GM21447 (cell line): Measurements from ENCODE around the gene TBC1D22B.
"Not testable (repeated sequence)": the region's sequence is repeated elsewhere in the genome, so short reads cannot be mapped to it uniquely, and the experiment has no call there.

ENCODE experiments used
- ATAC-seq: cut with Tn5 transposase; IDR thresholded peaks from one replicate; pipeline ENCODE4 v1.9.1; 2021; ENCODE audit not compliant: unreplicated experiment

Gene TBC1D22B

DNA sequence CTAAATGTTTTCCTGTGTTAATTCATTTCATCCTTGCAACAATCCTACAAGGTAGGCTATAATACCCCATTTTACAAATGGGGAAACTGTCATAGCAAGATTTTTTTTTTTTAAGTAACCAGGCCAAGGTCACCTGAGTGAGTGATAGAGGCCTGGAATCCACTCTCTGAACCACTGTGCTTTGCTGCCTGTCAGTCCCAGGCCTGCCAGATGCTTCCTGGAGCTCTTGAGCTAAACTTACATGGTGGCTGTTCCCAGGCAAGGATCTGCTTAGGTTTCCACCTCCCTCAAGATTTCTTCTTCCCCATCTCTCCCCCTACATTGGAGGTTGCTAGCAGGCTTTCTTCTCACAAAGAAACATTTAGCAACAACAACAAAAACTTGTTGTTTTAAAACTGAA lies 63.5 kb downstream of the TBC1D22B start:
- no peak for ATAC-seq

DNA sequence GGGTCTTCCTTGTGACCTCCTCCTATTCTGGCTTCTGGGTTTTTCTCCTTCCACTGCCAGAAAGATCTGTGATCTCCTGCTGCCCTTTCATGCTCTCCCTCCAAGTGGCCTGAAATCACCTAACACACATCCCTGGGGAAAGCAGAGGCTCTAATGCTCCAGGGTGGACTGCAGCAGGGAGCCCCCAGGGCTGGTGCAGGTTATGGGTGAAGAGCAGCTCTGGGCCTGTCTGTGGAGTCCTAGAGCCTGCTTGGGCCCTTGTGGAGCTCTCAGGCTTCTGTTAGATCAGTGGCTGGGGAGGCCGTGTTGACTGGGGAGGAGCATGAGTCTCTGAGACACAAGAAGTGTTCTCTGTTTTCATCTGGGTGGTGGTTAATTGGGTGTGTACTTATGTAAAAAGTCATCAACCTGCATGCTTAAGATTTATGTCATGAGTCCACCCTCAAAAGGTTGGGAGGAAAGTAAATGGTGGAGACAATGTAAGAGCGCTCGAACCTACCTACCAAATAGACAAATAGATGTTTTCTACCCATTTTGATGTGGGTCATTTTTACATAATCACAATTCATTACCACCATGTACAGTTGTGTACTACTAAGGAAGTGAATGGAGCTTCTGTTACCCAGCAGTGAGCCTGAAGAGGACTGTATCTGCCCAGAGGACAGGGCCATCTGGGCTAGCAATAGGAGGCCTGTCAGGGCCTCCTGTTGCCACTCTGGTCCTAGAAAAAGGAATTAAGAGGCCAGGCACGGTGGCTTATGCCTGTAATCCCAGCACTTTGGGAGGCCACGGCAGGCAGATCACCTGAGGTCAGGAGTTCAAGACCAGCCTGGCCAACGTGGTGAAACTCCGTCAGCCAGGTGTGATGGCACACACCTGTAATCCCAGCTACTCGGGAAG lies 64.2 kb downstream of the TBC1D22B start:
- no peak for ATAC-seq

DNA sequence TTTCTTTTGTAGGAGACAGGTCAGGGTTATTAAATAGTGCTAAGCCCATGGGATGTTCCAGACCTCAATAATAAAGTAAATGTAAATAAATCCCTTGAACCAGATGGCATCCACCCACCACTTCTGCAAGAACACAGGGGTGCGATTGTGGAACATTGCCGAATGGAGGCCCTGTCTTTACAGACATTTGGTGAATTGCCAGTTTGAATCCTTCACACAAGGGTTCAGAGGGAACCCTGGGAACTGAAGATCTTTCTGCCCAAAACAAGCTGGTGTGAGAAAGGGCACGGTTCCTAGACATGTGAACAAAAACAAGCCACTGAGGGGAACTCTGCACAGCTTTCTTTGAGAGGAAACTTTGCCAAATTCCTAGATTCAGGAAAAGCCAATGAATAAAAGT lies 66.0 kb downstream of the TBC1D22B start:
- no peak for ATAC-seq

DNA sequence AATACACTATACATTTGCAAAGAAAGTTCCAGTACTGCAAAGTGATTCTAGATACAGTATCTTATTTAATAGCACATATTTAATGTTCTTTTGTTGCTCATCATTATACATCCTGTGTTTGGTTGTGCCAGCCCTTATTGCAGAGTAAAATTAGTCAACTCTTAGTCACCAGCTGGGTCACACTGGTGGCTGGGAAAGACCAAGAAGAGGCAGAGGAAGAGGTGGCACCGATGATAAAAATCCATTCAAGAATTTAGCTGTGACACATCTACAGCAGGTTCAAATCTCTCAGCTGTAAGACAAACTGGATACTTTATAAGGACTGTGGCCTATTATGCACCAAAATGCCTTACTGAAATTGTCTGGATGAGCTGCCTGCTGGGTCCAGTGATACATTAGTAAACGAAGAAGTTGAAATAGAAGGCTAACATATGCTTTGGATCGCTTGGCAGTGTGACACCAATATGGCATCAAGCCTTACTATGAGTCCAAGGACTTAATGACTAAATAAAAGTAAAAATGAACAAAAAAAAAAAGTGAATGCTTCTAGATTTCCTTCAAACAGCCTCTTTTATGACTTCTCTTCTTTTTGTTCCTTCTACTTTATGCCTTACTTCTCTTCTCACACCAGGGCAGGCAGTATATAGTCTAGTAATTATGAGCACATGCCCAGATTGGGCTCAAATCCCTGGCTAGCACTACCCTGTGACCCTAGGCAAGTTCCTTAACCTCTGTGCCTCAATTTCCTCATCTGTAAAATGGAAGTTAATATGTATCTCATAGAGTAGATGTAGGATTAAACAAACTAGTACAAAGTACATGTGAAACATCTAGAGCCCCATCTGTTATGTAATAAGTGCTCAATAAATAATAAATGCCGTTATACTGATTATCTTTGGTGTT lies 66.8 kb downstream of the TBC1D22B start:
- ATAC-seq: no peak

DNA sequence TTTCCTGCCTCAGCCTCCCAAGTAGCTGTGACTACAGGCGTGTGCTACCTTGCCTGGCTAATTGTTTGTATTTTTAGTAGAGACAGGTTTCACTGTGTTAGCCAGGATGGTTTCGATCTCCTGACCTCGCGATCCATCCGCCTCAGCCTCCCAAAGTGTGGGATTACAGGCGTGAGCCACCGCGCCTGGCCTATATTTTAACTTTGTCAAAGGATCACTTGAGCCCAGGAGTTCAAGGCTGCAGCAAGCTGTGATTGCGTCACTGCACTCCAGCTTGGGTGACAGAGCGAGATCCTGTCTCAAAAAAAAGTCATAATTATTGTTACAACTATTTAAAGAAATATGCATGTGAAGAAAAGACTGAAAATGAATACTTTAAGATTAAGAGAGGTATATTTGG lies 72.8 kb downstream of the TBC1D22B start:
- ATAC-seq: not testable (repeated sequence)

DNA sequence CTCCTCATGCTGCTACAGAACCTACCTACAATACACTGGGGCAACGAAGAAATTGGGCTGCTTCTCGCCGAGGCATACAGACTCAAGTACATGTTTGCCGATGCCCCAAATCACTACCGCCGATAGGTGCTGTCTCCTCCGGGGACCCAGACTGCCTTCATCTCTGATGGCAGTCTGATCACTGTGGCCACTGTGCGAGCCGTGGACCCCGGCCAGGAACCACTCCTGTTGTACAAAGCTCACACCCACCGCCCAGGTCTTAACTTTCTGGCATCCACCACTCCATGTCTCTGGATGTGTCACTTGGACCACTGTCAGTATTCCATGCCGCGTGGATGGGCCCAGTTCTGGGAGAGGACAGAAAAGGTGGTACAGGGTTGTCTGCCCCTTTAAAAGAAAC lies 73.5 kb downstream of the TBC1D22B start:
- ATAC-seq: no peak

DNA sequence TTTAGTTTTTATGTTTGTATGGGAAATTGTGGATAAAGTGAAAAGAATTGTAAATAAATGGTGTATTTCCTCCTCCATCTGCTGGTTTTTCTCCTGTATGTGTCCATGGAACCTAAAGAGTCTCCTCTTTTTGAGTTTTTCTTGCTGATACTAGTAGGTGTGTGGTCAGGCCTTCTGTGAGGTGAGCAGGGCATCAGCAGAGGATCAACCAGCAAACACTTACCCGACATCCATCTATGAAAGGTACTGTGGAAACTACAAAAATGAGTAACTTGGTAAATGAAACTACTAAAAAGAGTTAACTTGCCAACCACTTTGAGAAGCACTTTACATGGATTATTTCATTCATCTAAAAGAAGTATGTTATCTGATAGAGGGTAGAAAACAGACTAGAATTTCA lies 75.3 kb downstream of the TBC1D22B start:
- ATAC-seq: no peak

DNA sequence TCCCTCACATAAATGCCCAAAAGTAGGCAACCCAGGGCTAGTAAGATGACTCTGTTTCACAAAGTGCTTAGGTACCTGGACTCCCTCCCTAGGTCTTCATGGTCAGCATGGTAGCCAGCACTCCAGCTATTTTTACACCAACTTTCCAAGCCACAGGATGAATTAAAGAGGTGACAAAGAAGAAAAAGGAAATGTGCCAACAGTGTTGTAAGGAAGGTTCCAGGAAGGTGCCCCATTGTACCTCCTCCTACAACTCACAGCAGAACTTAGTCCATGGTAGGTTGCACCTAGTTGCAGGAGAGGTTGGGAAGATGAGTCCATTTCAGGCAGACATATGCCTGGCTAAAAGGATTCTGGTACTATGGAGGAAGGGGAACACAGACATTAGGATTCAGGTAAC lies 76.5 kb downstream of the TBC1D22B start:
- no peak for ATAC-seq

DNA sequence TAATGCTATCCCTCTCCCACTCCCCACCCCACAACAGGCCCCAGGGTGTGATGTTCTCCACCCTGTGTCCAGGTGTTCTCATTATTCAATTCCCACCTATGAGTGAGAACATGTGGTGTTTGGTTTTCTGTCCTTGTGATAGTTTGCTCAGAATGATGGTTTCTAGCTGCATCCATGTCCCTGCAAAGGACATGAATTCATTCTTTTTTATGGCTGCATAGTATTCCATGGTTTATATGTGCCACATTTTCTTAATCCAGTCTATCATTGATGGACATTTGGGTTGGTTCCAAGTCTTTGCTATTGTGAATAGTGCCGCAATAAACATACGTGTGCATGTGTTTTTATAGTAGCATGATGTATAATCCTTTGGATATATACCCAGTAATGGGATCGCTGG lies 80.7 kb downstream of the TBC1D22B start:
- ATAC-seq: not testable (repeated sequence)

DNA sequence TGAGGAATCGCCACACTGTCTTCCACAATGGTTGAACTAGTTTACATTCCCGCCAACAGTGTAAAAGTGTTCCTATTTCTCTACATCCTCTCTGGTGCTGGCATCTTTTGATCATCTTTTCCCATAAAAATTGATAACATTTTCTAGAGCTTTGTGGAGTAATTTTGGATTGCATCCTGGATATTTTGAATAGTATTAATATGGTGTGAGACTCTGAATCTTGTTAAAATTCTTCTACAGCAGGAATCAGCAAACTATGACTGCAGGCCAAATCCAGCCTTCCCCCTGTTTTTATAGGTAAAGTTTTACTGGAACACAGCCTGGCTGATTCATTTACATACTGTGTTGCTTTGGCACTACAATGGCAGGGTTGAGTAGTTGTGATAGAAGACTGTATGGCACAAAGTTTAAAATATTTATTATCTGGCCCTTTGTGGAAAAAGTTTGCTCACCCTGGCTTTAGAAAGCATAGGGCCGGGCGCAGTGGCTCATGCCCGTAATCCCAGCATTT lies 81.2 kb downstream of the TBC1D22B start:
- ATAC-seq: no peak

DNA sequence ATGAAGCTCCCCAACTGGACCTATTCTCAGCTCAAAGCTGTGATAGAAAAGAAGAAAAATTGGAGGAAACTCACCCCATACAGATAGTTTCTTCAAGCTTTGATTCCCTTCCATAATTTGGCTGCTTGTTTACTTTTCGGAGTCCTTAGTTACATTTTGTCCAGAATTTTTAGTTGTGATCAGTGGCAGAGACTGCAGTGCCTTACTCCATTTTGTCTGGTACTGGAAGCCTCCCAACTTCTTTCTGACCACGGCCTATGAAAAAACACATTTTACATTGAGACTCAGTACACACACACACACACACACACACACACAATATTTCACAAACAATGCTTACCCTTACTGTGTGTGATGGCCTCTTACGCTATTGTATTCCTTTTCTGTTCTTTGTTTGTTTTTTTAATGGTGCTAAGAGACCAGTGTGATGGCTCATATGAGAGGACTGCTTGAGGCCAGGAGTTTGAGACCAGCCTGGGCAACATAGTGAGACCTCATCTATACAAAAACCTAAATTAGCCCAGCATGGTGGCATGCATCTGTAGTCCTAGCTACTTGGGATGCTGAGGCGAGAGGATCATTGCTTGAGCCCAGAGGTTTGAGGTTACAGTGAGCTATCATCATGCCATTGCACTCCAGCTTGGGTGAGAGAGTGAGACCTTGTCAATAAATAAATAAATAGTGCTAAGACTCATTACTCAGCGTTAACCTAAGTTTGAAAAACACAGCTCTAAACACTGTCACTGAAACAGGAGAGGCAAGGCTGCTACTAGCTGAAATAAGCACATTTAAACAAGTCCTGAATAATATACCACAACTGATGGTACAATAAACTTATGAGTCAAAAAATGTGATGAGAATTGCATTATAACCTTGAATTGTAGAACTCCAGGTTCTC lies 82.4 kb downstream of the TBC1D22B start:
- no peak for ATAC-seq

DNA sequence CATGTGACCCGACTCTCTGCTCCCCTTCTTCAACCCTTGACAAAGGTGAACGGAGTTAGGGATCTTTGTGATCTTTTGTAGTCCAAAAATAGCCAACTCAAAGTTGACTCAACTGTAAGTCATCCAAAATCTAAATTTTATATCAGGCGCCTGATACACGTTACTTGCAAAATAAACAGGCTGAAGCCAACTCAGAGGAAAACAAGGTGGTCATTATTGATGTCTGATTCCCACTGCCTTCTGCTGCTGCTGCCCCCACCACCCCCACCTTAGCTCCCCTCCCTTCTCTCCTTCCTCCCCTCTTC lies 83.0 kb downstream of the TBC1D22B start:
- ATAC-seq: no peak

DNA sequence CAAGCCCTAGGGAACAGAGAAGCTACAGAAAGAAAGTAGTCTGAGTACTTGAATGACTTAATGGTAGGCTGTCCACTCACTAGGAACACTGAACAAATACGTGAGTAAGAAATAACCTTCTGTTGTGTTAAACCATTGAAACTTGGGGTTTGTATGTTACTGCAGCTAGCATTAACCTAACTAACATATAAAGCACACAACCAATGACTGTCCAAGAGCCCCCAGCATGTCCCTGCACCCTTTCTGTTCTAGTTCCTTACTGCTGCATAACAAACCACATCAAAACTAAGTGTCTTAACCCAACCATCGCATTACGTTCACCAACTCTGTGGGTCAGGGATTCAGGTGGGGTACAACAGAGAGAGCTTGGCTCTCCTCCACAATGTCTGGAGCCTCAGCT lies 85.7 kb downstream of the TBC1D22B start:
- no peak for ATAC-seq

DNA sequence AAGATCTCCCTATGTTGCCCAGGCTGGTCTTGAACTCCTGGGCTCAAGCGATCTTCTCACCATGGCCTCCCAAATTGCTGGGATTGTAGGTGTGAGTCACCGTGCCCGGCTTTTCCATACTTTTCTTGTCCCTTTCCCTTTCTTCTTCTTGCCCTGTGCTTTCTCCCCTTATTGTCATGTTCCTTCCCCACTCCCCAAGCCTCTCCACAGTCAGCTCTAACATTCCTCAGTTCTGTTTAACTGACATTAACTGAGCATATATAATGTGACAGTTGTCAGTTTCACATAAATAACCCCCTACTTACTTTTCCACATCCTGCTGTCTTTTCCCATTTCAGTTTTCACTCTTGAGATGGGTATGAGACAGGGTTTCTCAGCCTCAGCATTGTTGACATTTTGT lies 86.7 kb downstream of the TBC1D22B start:
- ATAC-seq: no peak

DNA sequence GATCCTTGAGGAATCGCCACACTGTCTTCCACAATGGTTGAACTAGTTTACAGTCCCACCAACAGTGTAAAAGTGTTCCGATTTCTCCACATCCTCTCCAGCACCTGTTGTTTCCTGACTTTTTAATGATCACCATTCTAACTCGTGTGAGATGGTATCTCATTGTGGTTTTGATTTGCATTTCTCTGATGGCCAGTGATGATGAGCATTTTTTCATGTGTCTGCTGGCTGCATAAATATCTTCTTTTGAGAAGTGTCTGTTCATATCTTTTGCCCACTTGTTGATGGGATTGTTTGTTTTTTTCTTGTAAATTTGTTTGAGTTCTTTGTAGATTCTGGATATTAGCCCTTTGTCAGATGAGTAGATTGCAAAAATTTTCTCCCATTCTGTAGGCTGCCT lies 88.2 kb downstream of the TBC1D22B start:
- ATAC-seq: not testable (repeated sequence)

DNA sequence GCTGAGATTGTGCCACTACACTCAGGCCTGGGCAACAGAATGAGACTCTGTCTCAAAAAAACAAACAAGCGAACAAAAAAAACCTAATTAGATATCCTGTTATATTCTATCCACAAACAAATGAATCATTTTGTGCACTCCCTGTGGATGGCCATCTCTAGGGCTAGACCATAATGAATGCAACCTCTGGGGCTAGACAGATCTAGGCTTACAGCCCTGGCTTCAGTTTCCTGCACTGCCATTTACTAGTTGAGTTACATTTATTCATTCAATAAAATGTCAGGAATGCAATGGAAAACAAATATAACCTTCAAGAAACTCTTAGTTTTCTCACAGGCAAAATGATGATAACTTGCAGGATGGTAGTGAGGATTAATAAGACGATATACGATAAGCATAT lies 89.6 kb downstream of the TBC1D22B start:
- no peak for ATAC-seq

DNA sequence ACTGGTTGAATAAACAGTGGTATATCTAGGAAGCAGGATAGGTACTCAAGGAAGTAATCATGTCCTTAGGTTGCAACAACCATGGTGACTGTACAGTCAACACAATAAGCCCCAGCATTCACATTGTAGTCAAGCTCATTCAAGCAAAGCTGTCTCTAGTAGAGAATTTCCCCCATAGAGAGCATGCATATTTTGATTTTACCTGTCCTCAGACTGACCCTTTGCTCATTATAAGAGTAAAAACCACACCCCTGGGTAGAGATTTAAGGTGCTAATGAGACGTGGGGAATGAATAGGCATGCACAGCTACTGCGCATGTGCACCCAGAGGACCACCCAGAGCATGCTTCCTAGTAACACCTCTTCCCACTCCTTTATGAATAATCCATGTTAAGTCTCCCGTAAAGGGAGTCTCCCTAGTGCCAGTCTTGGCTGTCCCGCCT lies 90.1 kb downstream of the TBC1D22B start:
- ATAC-seq: no peak

DNA sequence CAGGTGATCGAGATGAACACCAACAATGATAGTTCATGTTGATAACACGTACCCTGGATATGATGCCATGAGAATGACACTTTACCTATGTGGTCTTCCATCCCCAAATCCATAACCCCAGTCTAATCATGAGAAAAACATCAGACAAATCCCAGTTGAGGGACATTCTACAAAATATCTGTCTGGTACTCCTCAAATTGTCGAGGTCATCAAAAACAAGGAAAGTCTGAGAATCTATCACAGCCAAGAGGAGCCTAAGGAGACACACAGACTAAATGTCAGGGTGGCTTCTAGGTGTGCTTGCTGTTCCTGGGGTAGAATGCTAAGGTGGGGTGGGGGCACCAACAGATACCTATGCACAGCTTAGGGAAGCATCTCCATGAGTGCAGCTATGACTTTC lies 93.5 kb downstream of the TBC1D22B start:
- ATAC-seq: no peak

DNA sequence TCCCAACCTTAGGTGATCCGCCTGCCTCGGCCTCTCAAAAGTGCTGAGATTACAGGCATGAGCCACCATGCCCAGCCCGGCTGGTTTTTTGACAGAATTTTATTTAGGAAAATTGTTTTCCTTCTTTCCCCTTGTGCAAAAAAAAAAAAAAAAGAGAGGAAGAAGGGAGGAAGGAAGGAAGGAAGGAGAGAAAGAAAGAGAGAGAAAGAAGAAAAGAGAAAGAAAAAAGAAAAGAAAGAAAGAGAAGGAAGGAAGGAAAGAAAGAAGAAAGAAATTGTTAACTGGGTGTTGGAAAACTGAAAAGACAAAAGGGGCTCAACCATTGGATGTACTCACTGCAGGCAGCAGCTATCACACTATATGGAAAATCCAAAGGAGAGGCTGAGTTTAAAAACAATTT lies 94.8 kb downstream of the TBC1D22B start:
- no peak for ATAC-seq

DNA sequence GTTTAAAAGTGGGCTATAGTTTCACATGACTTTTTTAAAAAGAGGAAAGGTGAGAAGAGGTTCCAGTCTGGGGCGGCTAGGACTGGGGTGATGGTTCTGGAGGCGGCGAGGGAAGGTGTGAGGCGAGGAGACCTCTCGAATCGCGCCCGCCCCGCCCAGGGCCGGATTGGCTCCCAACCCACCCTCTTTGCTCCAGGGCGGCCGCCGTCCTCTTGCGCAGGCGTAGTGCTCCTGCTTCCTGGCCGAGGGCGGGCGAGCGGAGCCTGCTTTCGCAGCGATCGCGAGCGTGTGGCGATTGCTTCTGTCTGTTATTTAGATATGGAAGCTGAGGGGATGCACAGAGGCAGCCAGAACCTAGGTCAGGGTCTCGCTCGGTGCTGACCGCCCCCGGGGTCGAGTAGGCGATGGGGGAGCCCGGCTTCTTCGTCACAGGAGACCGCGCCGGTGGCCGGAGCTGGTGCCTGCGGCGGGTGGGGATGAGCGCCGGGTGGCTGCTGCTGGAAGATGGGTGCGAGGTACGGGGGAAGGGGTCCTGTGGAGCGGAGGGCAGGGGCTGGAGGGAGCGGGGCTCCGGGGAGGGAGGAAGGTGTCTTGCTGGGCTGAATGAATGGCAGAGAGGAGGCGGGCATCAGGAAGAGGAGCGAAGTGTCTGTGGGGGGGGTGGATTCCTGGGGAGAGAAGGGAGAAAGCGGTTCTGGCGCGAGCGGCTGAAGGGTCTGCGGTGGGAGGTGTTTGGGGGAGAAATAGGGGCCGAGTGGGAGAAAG lies 96.4 kb downstream of the TBC1D22B start, which contains the start of gene RNF8:
Gene RNF8 (plus strand): TSS at position 223 of the 765 bp plus-strand sequence. CDS start 182 bp downstream, at position 405.
- ATAC-seq: peak; percentile 92
